HG03175 (cell line): ENCODE data around the gene AQP1.

Experiments used
- ATAC-seq: cut with Tn5 transposase; IDR thresholded peaks from one replicate; pipeline ENCODE4 v1.9.1; 2021; ENCODE audit warnings: mild to moderate bottlenecking, moderate library complexity; ENCODE audit not compliant: unreplicated experiment

Gene AQP1

DNA sequence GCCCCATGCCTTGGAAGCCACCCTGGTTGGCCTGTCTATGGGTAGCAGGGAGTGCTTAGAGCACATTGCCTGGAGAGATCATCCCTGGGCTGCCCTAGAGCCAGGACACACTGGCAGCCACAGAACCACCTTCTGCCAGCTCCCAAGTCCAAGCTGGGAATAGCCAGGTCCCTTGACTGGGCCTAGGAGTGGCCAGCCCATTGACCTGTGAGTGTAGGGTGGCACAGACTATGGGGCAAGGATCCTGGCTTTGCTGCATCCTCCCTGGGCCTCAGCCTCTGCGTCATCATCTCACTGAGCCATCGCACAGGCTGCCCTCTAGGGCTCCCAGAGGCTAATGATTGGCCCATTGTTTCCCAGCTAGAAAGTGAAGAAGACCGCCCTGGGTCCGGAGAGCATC is 7.0 kb downstream of the AQP1 start:
- no peak for ATAC-seq

DNA sequence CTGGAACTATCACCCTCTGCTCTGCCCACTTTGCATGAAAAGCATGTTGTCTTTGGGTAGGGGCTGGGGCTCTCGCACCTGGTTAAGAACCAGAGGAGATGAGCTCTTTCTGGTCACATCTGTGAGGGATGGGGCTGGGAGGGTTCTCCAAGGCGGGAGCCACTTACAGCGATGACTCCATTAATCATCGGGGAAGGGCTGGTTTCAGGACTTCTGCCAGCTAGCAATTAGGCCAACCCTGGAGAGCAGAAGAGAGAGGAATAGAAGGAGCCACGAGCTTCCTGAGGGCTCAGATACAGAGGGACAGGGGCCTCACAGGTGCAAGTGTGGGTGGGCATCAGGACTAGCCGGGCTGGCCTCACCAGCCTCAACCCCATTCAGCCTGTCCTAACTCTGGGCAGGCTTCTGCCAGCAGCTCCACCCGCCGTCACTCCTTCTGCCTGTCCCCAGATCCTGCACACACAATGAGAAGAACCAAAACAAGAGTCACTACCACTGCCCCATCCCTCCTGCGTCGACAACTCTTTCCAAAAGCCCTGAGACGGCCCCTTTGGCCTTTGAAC is 8.4 kb downstream of the AQP1 start:
- ATAC-seq = no peak

DNA sequence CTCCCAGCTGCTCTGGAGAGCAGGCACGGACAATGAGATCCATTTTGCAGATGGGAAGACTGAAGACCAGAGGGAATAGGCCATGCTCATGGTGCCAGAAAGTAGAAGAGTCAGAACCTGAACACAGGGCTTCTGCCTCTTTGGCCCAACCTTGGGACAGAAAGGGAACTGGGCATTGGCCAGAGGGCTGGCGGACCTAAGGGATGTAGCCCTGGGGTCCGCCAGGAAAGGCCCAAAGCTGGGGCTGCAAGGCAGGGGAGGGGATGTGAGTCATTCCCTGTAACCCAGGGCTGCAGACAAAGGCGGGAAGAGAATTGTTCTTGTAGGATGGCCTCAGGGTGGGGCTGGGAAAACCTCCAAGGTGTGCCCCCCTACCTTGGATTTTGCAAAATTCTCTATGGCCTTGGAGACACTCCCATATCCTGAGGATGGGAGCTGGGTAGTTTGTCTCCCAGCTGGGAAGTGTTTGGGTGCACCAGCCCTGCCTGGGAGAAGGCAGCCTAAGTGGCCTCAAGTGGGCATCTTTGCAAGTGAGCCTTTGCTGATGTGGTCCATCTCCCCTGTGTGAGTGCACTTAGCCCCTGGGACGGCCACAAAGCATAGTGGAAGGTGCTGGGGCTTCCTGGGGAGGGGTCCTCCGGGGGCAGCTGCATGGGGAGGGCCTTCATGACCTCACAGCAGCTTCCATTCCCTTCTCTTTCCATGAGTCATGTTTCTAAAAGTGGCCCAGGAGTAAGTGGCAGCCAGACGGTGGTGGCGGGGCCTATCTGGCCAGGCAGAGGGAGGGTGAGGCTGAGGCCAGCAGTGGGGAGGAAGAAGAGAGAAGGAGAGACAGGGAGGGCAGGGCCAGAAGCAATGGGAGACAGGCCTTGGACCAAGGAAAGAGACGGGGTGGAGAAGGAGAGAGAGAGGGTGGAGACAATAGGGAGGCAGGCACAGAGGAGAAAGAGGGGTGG is 9.2 kb downstream of the AQP1 start:
- ATAC-seq = no peak

DNA sequence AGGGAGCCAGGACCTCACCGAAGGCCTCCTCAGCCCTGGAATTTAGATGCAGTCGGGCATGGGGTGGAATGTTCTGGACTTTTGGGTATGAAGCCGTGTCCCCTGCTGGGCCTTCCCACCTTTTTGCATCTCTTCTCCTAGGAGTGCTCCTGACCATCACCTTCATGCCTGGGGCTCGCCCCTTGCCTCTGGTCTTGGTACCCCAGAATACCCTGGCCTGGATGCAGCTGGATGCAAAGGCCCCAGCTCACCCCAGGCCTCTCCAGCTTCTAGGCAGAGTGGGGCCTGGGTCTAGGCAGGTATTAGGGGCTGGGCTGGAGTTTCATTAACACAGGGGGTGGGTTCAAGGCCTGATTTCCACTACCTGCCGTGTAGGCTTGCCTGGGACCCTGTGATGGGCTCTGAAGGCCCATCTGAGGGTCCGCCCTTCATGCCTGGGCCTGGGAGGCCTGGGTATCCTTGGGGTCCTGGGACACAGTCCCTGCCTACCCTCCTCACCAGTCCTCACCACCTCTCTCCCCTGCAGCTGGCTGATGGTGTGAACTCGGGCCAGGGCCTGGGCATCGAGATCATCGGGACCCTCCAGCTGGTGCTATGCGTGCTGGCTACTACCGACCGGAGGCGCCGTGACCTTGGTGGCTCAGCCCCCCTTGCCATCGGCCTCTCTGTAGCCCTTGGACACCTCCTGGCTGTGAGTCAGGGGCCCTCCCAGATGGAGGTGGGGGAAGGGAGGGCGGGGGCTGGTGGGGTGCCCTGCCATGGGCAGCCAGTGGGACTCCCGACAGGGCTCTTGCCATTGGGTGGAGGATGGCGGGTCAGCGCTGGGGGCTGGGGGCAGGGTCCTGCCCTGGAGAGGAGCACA is 10.1 kb downstream of the AQP1 start:
- ATAC-seq = no peak

DNA sequence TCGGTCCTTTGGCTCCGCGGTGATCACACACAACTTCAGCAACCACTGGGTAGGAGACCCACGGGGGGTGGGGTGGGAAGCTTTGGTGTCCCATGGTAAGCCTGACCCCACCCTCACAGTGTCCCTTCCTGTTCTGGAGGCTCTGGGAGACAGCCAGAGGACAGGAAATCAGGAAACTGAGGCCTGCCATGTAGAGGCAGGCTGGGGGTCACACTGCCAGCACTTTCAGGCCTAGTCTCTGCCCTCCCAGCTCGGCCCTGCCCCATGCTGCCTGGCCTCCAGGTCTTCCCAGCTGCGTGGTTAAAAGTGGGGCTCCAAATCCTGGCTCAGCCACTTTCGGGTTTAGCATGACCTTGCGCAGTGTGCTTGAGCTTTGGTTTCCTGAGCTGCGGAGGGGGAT is 10.9 kb downstream of the AQP1 start:
- ATAC-seq = no peak

GRCh38 chr7:30923009-30923773 is 11.5 kb downstream of the AQP1 start:
- ATAC-seq = no peak

GRCh38 chr7:30923774-30924413 is 12.2 kb downstream of the AQP1 start:
- no peak for ATAC-seq

DNA sequence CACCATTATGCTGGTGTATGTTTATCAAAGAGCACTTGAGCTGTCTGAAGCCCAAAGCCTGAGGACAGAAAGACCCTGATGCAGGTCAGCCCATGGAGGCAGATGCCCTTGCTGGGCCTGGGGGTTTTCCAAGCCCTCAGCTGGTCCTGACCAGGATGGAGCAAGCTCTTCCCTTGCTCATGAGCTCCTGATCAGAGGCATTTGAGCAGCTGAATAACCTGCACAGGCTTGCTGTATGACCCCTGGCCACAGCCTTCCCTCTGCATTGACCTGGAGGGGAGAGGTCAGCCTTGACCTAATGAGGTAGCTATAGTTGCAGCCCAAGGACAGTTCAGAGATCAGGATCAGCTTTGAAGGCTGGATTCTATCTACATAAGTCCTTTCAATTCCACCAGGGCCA is 13.0 kb downstream of the AQP1 start:
- no peak for ATAC-seq

GRCh38 chr7:30925117-30925516 is 13.5 kb downstream of the AQP1 start:
- no peak for ATAC-seq

DNA sequence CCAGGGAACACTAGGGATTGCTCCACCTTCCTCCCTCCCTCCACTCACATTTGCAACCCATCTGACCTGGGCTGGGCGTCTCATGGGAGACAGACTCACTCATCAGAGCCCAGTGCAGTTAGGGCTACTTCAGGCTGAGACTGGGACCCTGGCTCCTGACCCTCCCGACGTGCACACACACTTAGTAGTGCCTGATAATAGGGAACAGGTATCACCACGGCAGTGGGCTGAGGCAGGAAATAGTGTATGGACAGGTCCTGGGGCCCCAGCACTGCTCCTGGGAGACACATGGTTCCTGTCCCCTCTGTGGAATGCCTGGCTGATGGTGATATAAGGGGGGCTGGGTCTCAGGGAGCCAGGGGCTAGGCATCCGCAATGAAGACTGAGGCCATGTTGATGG is 14.3 kb downstream of the AQP1 start:
- ATAC-seq = no peak

DNA sequence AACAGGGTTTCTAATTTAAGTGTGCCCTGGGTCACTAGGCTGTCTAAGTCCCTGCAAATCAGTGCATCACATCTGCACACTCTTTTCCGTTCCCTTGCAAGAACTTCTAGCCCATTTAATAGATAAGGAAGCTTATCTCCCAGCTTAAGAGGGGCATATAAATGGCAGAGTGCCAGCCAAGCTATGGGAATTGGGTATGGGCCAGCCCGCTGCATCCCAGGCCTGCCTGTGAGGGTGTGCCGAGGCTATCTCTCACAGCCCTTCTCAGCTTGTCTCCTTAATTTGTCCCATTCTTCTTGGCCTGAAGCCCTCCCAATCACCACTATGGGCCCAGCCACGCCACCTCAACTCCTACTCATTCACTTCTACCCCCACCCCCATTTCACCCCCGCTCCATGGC is 14.7 kb downstream of the AQP1 start:
- no peak for ATAC-seq

- no peak for ATAC-seq
Observed at GRCh38 chr7:30927040-30927439, 15.4 kb downstream of the AQP1 start.

DNA sequence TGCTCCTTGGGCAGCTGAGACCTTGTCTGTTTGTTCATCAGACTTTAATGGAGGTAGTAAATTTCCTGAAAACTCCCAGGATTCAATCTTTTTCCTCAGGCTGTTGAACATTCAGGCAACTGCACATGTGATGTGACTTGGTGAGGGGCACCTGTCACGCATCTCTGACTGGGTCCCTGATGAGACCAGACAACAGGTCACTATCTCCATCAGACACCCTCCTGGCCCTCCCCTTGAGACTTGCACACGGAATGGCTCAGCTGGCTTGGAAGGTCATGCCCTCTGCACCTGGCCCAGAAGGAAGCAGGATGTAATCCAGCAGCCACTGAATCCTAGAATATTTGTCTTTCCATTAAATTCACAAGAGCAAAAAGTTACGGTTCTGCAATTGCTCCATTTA is 15.9 kb downstream of the AQP1 start:
- ATAC-seq = no peak

GRCh38 chr7:30928254-30928872 is 16.7 kb downstream of the AQP1 start:
- no peak for ATAC-seq

- ATAC-seq = no peak
Observed at GRCh38 chr7:30929686-30930085, 18.0 kb downstream of the AQP1 start.

- ATAC-seq = no peak
Observed at GRCh38 chr7:30930621-30931020, 19.0 kb downstream of the AQP1 start.

- no peak for ATAC-seq
Observed at GRCh38 chr7:30931161-30931928, 19.7 kb downstream of the AQP1 start.

GRCh38 chr7:30931929-30932540 is 20.4 kb downstream of the AQP1 start:
- ATAC-seq = no peak

DNA sequence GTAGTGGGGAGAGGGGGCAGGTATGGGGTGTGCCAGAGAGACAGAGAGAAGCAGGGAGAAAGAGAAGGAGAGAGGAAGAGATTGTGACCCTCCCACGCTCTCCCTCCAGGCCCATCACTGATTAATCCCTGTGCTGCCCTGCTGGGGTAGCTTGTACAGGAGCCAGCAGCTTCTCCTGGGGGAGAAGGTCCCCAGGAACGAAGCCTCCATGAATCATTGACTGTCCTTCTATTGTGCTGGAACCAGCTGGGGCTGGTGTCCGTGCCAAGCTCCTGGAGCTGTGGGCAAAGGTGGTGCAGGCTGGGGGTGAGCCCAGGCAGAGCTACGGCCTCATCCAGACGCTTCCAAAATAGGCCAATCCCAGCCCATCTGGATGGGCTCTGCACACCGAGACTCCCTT is 20.9 kb downstream of the AQP1 start:
- no peak for ATAC-seq
